ENCODE data around the gene SYT1.

Gene SYT1

DNA sequence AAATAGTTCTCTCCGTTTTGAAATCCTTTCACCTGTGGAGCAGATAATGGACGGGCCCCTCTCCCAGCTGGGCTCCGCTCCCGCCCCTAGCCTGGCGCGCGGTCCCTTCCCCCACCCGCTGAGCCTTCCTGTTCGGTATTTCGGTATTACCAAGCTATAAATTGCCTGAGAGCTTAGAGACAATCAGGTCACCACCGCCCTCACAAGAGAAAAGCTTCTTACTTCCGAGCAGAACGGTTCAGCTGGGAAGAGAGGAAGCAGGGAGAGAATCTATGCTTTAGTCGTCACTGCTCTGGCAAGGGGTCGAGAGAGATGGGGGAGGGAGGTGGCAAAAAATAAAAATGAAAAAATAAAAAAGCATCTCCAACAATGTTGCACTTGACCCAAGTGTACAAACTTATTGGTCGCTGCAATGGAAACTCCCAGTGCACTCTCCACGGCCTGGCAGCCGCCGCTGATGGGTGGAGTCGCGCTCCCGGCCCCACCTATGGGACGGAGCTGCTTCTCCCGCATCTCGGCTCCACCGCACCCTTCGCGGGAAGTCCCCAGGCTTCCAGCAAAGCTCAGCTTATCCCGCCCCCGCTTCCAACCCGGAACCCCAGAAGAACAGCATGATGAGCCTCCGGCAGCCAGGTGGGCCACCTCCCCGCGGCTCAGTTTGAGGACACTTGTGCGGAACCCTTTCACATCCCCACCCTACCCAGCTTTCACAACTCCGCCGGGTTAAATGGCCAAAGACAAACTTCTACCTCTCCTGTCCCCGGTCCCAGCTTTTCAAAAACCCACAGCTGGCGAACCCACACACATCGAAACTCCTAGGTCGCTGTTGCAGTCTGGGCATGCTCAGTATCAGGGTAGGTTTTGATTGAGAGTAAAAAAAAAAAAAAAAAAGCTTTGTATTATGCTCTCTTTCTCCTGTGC lies 832 bp upstream of the SYT1 start:
- TF ChIP-seq, protein P1, sequence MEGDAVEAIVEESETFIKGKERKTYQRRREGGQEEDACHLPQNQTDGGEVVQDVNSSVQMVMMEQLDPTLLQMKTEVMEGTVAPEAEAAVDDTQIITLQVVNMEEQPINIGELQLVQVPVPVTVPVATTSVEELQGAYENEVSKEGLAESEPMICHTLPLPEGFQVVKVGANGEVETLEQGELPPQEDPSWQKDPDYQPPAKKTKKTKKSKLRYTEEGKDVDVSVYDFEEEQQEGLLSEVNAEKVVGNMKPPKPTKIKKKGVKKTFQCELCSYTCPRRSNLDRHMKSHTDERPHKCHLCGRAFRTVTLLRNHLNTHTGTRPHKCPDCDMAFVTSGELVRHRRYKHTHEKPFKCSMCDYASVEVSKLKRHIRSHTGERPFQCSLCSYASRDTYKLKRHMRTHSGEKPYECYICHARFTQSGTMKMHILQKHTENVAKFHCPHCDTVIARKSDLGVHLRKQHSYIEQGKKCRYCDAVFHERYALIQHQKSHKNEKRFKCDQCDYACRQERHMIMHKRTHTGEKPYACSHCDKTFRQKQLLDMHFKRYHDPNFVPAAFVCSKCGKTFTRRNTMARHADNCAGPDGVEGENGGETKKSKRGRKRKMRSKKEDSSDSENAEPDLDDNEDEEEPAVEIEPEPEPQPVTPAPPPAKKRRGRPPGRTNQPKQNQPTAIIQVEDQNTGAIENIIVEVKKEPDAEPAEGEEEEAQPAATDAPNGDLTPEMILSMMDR (IDR thresholded peaks at IDR 0.05; ENCODE audit: low read depth, low read length): no peak
- DNase-seq (ENCODE audit: extremely low read depth, low read depth): no peak

DNA sequence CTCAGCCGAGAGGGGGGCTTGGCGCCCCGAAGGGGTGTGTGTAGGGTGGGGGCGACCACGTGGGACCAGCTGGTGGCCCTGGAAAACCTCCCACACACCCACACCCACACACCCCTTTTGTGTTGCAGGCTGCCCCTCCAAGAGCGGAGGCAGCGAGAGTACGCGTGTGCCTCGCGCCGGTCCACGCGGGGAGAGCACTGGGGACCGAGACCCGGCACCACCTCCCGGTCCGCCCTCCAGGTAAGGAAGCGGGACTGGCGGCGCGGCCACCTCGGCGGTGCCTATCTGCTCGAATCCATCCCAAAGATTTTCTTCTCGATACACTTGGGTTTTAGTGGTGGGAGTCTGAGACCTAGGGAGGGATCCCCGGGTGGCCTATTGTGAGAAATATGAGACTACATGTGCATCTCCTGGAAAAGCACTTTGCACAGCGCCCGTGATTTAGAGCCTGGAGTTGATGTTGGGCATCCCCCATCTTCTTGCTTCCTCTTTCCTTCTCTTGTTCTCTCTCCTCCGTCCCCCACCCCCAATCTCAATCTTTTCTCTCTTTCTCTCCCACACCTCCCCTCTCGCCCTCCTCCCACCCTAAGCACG lies 393 bp downstream of the SYT1 start:
- TF ChIP-seq, protein P1 (IDR thresholded peaks at IDR 0.05; ENCODE audit: low read depth, low read length): no peak
- DNase-seq (ENCODE audit: extremely low read depth, low read depth): no peak

DNA sequence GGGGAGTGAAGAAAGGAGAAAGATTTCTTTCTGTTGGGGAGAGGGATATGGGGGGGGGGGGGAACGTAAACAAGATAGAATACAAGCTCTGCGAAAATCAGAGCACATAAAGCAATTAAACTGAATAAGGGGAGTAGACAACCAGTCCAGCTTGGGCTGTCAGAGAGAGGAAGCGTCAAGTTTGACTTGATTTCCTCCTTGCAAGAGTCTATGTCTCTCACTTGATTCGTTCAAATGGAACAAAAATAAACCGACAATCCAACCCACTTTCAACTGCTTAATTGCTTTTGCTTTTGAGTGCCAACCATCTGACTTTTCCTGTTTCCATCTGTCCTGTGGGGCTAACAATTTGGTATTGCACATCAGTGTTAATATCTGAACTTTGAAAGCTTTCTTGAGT lies 942 bp downstream of the SYT1 start:
- TF ChIP-seq, protein P1 (IDR thresholded peaks at IDR 0.05; ENCODE audit: low read depth, low read length): no peak
- DNase-seq (ENCODE audit: extremely low read depth, low read depth): no peak

DNA sequence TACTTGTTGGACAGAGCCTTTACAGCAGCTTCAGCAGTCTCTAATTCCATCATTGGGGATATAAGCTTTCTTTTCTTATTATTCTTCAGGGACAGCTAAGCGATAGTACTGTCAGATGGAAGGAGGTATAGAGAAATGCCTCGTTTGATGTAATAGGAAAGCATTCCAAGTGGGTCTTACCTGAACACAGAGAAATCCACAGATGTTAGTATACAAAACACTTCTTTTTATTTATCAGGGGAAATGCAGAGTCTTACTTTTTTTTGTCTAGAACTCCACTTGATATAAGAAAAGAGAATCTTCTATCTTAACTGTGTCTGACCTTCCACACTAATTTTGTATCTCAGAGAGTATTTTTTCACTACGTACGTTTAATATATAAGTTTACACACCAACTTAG lies 1.9 kb downstream of the SYT1 start:
- TF ChIP-seq, protein P1 (IDR thresholded peaks at IDR 0.05; ENCODE audit: low read depth, low read length): no peak
- no peak for DNase-seq (ENCODE audit: extremely low read depth, low read depth)

DNA sequence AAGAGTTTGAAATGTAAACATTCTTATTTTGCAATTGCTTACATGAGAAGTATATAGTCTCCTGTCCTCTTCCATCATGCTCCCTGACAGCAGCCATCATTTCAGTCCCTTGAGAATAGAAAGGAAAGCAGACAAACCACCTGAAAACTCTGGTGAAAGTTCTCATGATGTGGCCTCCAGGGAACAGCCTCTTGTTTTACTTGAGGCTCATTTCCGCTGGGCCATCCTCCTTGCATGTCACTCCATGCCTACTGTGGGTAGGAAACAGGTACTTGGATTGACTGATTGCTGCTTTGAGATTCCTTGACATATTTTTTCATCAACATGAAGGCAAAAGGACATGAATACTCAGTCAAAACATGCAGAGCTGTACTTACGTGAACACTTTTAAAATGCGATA lies 6.0 kb downstream of the SYT1 start:
- no peak for DNase-seq (ENCODE audit: extremely low read depth, low read depth)
- TF ChIP-seq, protein P1 (IDR thresholded peaks at IDR 0.05; ENCODE audit: low read depth, low read length): no peak

DNA sequence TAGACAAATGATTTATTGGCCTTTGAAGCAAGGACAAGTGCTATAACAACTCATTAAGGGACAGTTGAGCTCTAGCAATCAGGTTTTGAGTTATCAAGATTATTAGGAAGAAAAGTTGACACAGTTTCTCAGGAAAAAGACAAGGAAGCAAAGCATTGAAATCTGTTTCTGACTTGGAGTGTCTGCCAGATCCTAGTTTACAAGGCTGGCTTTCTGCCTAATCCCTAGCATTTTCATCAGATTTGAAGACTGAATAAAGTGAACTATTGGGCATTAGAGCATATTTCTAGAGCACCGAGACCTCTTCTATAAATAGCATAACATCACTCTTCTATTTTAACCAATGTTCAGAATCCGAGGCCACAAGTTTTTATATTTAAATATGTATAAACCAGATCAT lies 7.0 kb downstream of the SYT1 start:
- DNase-seq (ENCODE audit: extremely low read depth, low read depth): no peak
- TF ChIP-seq, protein P1 (IDR thresholded peaks at IDR 0.05; ENCODE audit: low read depth, low read length): no peak

DNA sequence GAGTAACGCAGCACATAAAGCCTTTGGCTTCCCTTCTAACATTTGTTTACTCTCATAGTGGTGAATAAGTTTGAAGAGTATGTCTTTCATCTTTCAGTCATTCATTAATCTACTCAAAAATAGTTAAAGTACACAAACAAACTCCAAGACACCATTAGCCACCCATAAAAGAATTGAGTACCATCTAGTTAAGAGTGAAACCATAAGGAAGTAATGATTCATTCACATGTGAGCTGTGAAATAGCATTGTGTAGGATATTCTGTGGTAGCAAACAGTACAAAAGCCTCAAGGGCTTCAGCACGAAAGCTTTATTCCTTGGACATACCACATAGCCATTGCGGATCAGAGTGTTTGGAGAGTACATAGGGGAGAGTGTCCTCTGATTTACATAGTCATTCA lies 13.9 kb downstream of the SYT1 start:
- TF ChIP-seq, protein P1 (IDR thresholded peaks at IDR 0.05; ENCODE audit: low read depth, low read length): no peak
- no peak for DNase-seq (ENCODE audit: extremely low read depth, low read depth)

Data from AG09319 (cell line).